GM21423 (cell line): ENCODE results near the gene RAB7B.

ENCODE experiments used
- ATAC-seq: cut with Tn5 transposase; IDR thresholded peaks from one replicate; pipeline ENCODE4 v1.9.1; 2021; ENCODE audit warnings: mild to moderate bottlenecking, moderate library complexity; ENCODE audit not compliant: unreplicated experiment

Gene RAB7B

GRCh38 chr1:205975387-205975998, 27.7 kb downstream of the RAB7B start:
- ATAC-seq: no peak

- ATAC-seq: no peak
Measured at GRCh38 chr1:205974712-205975111, 28.5 kb downstream of the RAB7B start.

- no peak for ATAC-seq
Measured at GRCh38 chr1:205973377-205974232, 29.6 kb downstream of the RAB7B start.

- ATAC-seq: no peak
Measured at GRCh38 chr1:205972491-205973168, 30.6 kb downstream of the RAB7B start.

GRCh38 chr1:205972081-205972480, 31.1 kb downstream of the RAB7B start:
- no peak for ATAC-seq

- no peak for ATAC-seq
Measured at GRCh38 chr1:205971082-205971481, 32.1 kb downstream of the RAB7B start.

GRCh38 chr1:205970486-205970885, 32.7 kb downstream of the RAB7B start:
- ATAC-seq: no peak

GRCh38 chr1:205969229-205969628, 34.0 kb downstream of the RAB7B start:
- ATAC-seq: no peak

- no peak for ATAC-seq
Measured at GRCh38 chr1:205967554-205968335, 35.5 kb downstream of the RAB7B start.

- no peak for ATAC-seq
Measured at GRCh38 chr1:205965036-205965884, 37.9 kb downstream of the RAB7B start.

GRCh38 chr1:205963352-205964155, 39.6 kb downstream of the RAB7B start:
- ATAC-seq: no peak

- ATAC-seq: no peak
Measured at GRCh38 chr1:205962821-205963221, 40.4 kb downstream of the RAB7B start.

GRCh38 chr1:205961991-205962820, 41.0 kb downstream of the RAB7B start:
- ATAC-seq: no peak

GRCh38 chr1:205961405-205961804, 41.8 kb downstream of the RAB7B start:
- no peak for ATAC-seq

GRCh38 chr1:205959789-205960188, 43.4 kb downstream of the RAB7B start:
- no peak for ATAC-seq

GRCh38 chr1:205955499-205955898, 47.7 kb downstream of the RAB7B start:
- ATAC-seq: no peak

GRCh38 chr1:205954819-205955404, 48.3 kb downstream of the RAB7B start:
- no peak for ATAC-seq

- no peak for ATAC-seq
Measured at GRCh38 chr1:205951746-205952145, 51.4 kb downstream of the RAB7B start.
